ENCODE data around the gene COLEC11. TPM values are rescaled to one million over a fixed set of nuclear protein-coding genes. Genes with fewer than 3 reads are reported as not detected.

COLEC11 gene
- total and polyA plus RNA-seq, 2 experiments from 2014 or later: 1.3 to 1.5 TPM

DNA sequence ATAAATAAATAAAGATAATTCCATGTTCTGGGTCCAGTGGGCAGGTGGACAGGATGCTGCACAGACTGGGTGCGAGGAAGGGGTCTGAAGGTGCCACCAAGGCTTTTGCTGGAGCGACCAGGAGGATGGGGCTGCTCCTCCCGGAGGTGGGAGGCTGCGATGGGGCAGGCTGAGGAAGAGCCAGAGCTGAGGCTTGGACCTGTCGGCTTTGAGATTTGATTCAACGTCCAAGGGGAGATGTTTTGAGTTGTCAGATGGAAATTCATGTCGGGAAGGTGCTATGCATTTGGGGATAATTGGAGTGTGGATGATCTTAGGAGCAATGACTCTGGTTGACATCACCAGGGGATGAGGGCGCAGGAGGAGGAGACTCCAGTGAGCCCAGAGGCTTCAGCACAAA, 74.7 kb downstream of the COLEC11 start (continued):
- TF ChIP-seq, protein P1, sequence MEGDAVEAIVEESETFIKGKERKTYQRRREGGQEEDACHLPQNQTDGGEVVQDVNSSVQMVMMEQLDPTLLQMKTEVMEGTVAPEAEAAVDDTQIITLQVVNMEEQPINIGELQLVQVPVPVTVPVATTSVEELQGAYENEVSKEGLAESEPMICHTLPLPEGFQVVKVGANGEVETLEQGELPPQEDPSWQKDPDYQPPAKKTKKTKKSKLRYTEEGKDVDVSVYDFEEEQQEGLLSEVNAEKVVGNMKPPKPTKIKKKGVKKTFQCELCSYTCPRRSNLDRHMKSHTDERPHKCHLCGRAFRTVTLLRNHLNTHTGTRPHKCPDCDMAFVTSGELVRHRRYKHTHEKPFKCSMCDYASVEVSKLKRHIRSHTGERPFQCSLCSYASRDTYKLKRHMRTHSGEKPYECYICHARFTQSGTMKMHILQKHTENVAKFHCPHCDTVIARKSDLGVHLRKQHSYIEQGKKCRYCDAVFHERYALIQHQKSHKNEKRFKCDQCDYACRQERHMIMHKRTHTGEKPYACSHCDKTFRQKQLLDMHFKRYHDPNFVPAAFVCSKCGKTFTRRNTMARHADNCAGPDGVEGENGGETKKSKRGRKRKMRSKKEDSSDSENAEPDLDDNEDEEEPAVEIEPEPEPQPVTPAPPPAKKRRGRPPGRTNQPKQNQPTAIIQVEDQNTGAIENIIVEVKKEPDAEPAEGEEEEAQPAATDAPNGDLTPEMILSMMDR (conservative IDR thresholded peaks at IDR 0.05; ENCODE audit: low read depth in 2 of 2): no peak
- TF ChIP-seq EZH2 (IDR thresholded peaks at IDR 0.05; ENCODE audit: low read depth, unreplicated experiment) (no peak), STAT1 (IDR thresholded peaks at IDR 0.05; ENCODE audit: unreplicated experiment) (no peak), ZNF331 (CRISPR knock-in tag; IDR thresholded peaks at IDR 0.05; ENCODE audit: low read depth) (no peak), ZNF114 (CRISPR knock-in tag; IDR thresholded peaks at IDR 0.05) (no peak), JUNB (IDR thresholded peaks at IDR 0.05; ENCODE audit: unreplicated experiment) (no peak)
- TF ChIP-seq, protein P2, sequence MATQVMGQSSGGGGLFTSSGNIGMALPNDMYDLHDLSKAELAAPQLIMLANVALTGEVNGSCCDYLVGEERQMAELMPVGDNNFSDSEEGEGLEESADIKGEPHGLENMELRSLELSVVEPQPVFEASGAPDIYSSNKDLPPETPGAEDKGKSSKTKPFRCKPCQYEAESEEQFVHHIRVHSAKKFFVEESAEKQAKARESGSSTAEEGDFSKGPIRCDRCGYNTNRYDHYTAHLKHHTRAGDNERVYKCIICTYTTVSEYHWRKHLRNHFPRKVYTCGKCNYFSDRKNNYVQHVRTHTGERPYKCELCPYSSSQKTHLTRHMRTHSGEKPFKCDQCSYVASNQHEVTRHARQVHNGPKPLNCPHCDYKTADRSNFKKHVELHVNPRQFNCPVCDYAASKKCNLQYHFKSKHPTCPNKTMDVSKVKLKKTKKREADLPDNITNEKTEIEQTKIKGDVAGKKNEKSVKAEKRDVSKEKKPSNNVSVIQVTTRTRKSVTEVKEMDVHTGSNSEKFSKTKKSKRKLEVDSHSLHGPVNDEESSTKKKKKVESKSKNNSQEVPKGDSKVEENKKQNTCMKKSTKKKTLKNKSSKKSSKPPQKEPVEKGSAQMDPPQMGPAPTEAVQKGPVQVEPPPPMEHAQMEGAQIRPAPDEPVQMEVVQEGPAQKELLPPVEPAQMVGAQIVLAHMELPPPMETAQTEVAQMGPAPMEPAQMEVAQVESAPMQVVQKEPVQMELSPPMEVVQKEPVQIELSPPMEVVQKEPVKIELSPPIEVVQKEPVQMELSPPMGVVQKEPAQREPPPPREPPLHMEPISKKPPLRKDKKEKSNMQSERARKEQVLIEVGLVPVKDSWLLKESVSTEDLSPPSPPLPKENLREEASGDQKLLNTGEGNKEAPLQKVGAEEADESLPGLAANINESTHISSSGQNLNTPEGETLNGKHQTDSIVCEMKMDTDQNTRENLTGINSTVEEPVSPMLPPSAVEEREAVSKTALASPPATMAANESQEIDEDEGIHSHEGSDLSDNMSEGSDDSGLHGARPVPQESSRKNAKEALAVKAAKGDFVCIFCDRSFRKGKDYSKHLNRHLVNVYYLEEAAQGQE (IDR thresholded peaks at IDR 0.05; ENCODE audit: unreplicated experiment): no peak

DNA sequence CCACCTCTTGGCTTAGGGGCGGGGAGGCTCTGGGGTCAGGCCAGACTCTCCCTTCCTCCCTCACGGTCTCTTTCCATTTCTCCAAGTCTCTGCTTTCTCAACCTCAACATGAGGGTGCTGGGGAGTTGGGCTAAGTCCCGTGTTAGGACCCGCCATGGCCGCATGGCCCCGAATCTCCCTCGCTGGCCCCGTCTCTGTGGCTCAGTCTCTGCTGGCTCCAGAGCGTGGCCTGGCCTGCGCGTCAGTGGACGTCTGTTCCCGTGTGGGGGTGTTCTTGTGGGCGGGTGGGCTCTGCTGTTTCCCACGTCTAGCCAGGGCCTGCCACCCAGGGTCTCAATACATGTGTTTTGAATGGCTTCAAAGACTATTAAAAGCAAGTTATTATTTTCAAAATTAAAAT, 75.5 kb downstream of the COLEC11 start:
- H2AFZ ChIP-seq: no peak overlapping the region
- no peaks in the 10 kb centered on the region for H3K4me1 Mint-ChIP-seq
- H3K4me3 Mint-ChIP-seq: no peak overlapping the region
- no peaks in the 10 kb centered on the region for H3K27me3 ChIP-seq (ENCODE audit: insufficient read depth)
- H3K9me3 Mint-ChIP-seq: peaks cover 43% of the 10 kb centered on the region
- H3K79me2 ChIP-seq (replicated peaks; ENCODE audit: insufficient read depth): no peaks in the 10 kb centered on the region
- H3K27ac ChIP-seq (ENCODE audit: low read depth): no peak overlapping the region
- no peak overlapping the region for H3K4me2 ChIP-seq
- no peaks in the 10 kb centered on the region for H3F3A ChIP-seq (replicated peaks; ENCODE audit: low read depth)
- H3K36me3 Mint-ChIP-seq (ENCODE audit: low read depth): peaks cover 7% of the 10 kb centered on the region; the same call in 1 of the 3 replicates
- H3K9me2 ChIP-seq (ENCODE audit: insufficient read depth): no peaks in the 10 kb centered on the region; the same call in 1 of the 2 replicates
- H3K4me3 ChIP-seq: no peak overlapping the region
- H3K27me3 Mint-ChIP-seq (ENCODE audit: insufficient read depth, low read depth, poor library complexity): peaks cover 11% of the 10 kb centered on the region
- H3K27ac Mint-ChIP-seq: no peak overlapping the region; the same call in 1 of the 2 replicates
- no peaks in the 10 kb centered on the region for H4K20me1 ChIP-seq (replicated peaks; ENCODE audit: insufficient read depth)
- DNase-seq (ENCODE audit: low spot score) (no peak), ATAC-seq (no peak)
- no peaks in the 10 kb centered on the region for H3K36me3 ChIP-seq (ENCODE audit: insufficient read depth)
- no peaks in the 10 kb centered on the region for H3K4me1 ChIP-seq (ENCODE audit: insufficient read depth)
- no peak for TF ChIP-seq EZH2 (IDR thresholded peaks at IDR 0.05; ENCODE audit: low read depth, unreplicated experiment)
- TF ChIP-seq NANOG (IDR thresholded peaks at IDR 0.05; ENCODE audit: borderline replicate concordance): no peak
- TF ChIP-seq, protein P2 (IDR thresholded peaks at IDR 0.05; ENCODE audit: unreplicated experiment): no peak
- no peak for TF ChIP-seq ETS1 (IDR thresholded peaks at IDR 0.05)
- TF ChIP-seq, protein P1 (conservative IDR thresholded peaks at IDR 0.05; ENCODE audit: low read depth in 2 of 2): no peak
- no peak for TF ChIP-seq EZH2phosphoT487 (IDR thresholded peaks at IDR 0.05; ENCODE audit: unreplicated experiment)
- TF ChIP-seq ZNF114 (CRISPR knock-in tag; IDR thresholded peaks at IDR 0.05): no peak
- TF ChIP-seq ZNF331 (CRISPR knock-in tag; IDR thresholded peaks at IDR 0.05; ENCODE audit: low read depth): no peak
- no peak for TF ChIP-seq POLR2AphosphoS5 (IDR thresholded peaks at IDR 0.05; ENCODE audit: low read depth)
- TF ChIP-seq STAT1 (IDR thresholded peaks at IDR 0.05; ENCODE audit: unreplicated experiment): no peak
- no peak for TF ChIP-seq JUNB (IDR thresholded peaks at IDR 0.05; ENCODE audit: unreplicated experiment)
- TF ChIP-seq CREB1 (CRISPR knock-in tag; IDR thresholded peaks at IDR 0.05; ENCODE audit: low read depth): no peak

Data from GM23338 (cell line).